MM.1S (cell line): ENCODE results near the gene TERB2.
"Not testable (repeated sequence)": the region's sequence is repeated elsewhere in the genome, so short reads cannot be mapped to it uniquely, and the experiment has no call there.

Source experiments
- DNase-seq: peaks from one replicate; pipeline ENCODE4 v3.0.0-alpha.2; 2015
- H2AFZ ChIP-seq: fragments of 300-600 bp; sonication (generic); 2 replicates; pipeline ENCODE4 v1.6.0; 2016; ENCODE audit warnings: antibody characterized with exemption, low read length
- H3F3A ChIP-seq: fragments of 300-600 bp; sonication (generic); 2 replicates; pipeline ENCODE4 v1.6.1; 2016; ENCODE audit warnings: mild to moderate bottlenecking, antibody characterized with exemption, low read length, moderate library complexity, mixed read lengths; ENCODE audit not compliant: insufficient read depth
- H3K27ac ChIP-seq: fragments of 300-600 bp; sonication (generic); 2 replicates; pipeline ENCODE4 v1.5.1; 2016; ENCODE audit warnings: mild to moderate bottlenecking, low read length
- H3K27me3 ChIP-seq: fragments of 300-600 bp; sonication (generic); replicated peaks from 2 replicates; pipeline ENCODE4 v1.6.0; 2016; ENCODE audit warnings: low read length; ENCODE audit not compliant: insufficient read depth
- H3K36me3 ChIP-seq: fragments of 300-600 bp; sonication (generic); replicated peaks from 2 replicates; pipeline ENCODE4 v1.6.1; 2016; ENCODE audit warnings: mild to moderate bottlenecking, low read length, mixed read lengths; ENCODE audit not compliant: insufficient read depth
- H3K4me1 ChIP-seq: fragments of 300-600 bp; sonication (generic); 2 replicates; pipeline ENCODE4 v1.6.1; 2016; ENCODE audit warnings: low read length, mixed read lengths
- H3K4me2 ChIP-seq: fragments of 300-600 bp; sonication (generic); 2 replicates; pipeline ENCODE4 v1.6.0; 2016; ENCODE audit warnings: low read depth, low read length
- H3K4me3 ChIP-seq: fragments of 300-600 bp; sonication (generic); 2 replicates; pipeline ENCODE4 v1.5.1; 2016; ENCODE audit warnings: low read length, mixed read lengths
- H3K79me2 ChIP-seq: fragments of 300-600 bp; sonication (generic); 2 replicates; pipeline ENCODE4 v1.6.1; 2016; ENCODE audit warnings: mixed run types, low read length, mixed read lengths
- H3K9ac ChIP-seq: fragments of 300-600 bp; sonication (generic); 2 replicates; pipeline ENCODE4 v1.6.1; 2016; ENCODE audit warnings: low read length, mixed read lengths
- H3K9me2 ChIP-seq: fragments of 300-600 bp; sonication (generic); replicated peaks from 2 replicates; pipeline ENCODE4 v1.6.1; 2016; ENCODE audit warnings: mild to moderate bottlenecking, low read length, mixed read lengths; ENCODE audit not compliant: insufficient read depth
- H3K9me3 ChIP-seq: fragments of 300-600 bp; sonication (generic); replicated peaks from 2 replicates; pipeline ENCODE4 v1.6.1; 2016; ENCODE audit warnings: mild to moderate bottlenecking, low read length, mixed read lengths; ENCODE audit not compliant: insufficient read depth
- H4K20me1 ChIP-seq: fragments of 300-600 bp; sonication (generic); 2 replicates; pipeline ENCODE4 v1.6.1; 2016; ENCODE audit warnings: mild to moderate bottlenecking, low read length, moderate library complexity, mixed read lengths; ENCODE audit not compliant: insufficient read depth
- EZH2 ChIP-seq: fragments of 300-600 bp; sonication (generic); optimal IDR thresholded peaks from 2 replicates; pipeline ENCODE3; 2017; ENCODE audit warnings: low read depth, mild to moderate bottlenecking, antibody characterized with exemption, low read length, mixed read lengths
- EZH2phosphoT487 ChIP-seq: fragments of 300-600 bp; sonication (generic); IDR thresholded peaks from 2 replicates; pipeline ENCODE4 v1.6.1; 2018; ENCODE audit warnings: antibody characterized with exemption, low read length
- TF ChIP-seq, protein P1 (sequence below): fragments of 300-600 bp; sonication (generic); IDR thresholded peaks from 2 replicates; pipeline ENCODE4 v1.5.1; 2016; ENCODE audit warnings: antibody characterized with exemption, low read length, mixed read lengths

Gene TERB2

GRCh38 chr15:44971036-44971435, 14.5 kb downstream of the TERB2 start:
- Histone ChIP-seq H3K27me3 (no peaks in the 10 kb centered on the region), H3K27ac (no peak overlapping the region), H3K79me2 (no peaks in the 10 kb centered on the region), H2AFZ (no peak overlapping the region), H3K9me3 (no peaks in the 10 kb centered on the region), H3K4me2 (no peak overlapping the region), H3K36me3 (no peaks in the 10 kb centered on the region), H4K20me1 (no peaks in the 10 kb centered on the region), H3K4me3 (no peak overlapping the region), H3F3A (no peaks in the 10 kb centered on the region), H3K9ac (no peak overlapping the region), H3K4me1 (no peaks in the 10 kb centered on the region), H3K9me2 (no peaks in the 10 kb centered on the region)
- no peak for DNase-seq
- no peak for TF ChIP-seq EZH2phosphoT487
- TF ChIP-seq, protein P1, sequence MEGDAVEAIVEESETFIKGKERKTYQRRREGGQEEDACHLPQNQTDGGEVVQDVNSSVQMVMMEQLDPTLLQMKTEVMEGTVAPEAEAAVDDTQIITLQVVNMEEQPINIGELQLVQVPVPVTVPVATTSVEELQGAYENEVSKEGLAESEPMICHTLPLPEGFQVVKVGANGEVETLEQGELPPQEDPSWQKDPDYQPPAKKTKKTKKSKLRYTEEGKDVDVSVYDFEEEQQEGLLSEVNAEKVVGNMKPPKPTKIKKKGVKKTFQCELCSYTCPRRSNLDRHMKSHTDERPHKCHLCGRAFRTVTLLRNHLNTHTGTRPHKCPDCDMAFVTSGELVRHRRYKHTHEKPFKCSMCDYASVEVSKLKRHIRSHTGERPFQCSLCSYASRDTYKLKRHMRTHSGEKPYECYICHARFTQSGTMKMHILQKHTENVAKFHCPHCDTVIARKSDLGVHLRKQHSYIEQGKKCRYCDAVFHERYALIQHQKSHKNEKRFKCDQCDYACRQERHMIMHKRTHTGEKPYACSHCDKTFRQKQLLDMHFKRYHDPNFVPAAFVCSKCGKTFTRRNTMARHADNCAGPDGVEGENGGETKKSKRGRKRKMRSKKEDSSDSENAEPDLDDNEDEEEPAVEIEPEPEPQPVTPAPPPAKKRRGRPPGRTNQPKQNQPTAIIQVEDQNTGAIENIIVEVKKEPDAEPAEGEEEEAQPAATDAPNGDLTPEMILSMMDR = no peak
- no peak for TF ChIP-seq EZH2

DNA sequence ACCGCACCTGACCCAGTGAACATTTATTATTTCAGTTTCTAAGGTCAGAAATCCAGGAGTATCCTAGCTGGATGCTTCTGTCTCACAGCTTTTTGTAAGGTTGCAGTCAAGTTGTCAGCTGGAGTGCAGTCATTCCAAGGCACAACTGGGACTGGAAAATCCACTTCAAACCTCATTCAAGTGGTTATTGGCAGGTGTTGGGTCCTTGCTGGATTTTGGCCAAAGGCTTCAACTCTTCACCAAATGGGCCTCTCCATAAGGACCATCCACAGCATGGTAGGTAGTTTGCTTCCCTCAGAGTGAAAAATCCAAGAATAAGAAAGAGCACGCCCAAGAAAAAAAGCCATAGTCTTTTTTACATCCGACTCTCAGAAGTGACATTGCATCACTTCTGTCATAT, 19.7 kb downstream of the TERB2 start:
- H3F3A ChIP-seq, H3K27me3 ChIP-seq, H3K4me2 ChIP-seq, H3K9me3 ChIP-seq, DNase-seq, H3K9ac ChIP-seq, H2AFZ ChIP-seq, H3K4me3 ChIP-seq, H3K79me2 ChIP-seq, H4K20me1 ChIP-seq, H3K4me1 ChIP-seq, H3K36me3 ChIP-seq, H3K9me2 ChIP-seq, H3K27ac ChIP-seq: not testable (repeated sequence)

- not testable (repeated sequence) for H3K9ac ChIP-seq, H3K4me1 ChIP-seq, H4K20me1 ChIP-seq, H3K9me2 ChIP-seq, H3K27ac ChIP-seq, H3K79me2 ChIP-seq, DNase-seq, H3K4me3 ChIP-seq, H3K36me3 ChIP-seq, H3K27me3 ChIP-seq, H3K9me3 ChIP-seq, H2AFZ ChIP-seq, H3K4me2 ChIP-seq, H3F3A ChIP-seq
Measured at GRCh38 chr15:44977781-44978180, 21.3 kb downstream of the TERB2 start.

DNA sequence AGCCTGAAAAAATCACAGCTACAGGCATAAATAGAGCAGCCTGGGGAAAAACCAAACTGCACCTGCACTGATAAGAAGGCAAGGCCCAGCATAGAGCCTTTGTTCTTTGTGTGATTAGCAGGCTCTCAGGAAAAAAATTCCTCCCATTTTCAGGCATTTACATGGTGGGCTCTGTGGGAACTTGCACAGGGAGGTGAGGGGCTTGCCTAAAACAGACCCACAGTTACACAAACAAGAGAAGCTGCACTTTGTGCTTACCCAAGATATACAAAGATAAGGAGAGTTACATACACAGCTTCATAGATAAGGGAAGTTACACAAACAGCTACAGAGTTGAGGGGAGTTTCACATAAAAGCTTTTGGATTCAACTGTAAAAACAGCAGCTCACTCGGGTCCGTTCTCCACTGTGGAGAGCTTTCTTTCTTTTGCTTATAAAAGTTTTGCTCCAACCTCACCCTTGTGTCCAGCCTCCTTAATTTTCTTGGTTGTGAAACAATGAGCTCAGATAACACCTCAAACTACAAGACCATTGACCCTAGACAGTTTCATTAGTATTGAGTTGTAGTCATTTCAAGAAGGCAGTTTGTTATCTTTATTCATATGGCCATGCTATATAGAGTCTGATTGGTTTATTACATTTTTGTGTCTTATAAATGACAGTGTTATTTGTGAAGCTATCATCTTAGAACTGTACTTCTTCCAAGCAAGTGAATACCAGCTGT, 23.3 kb downstream of the TERB2 start:
- DNase-seq, H3K36me3 ChIP-seq, H3K27me3 ChIP-seq, H3K79me2 ChIP-seq, H3K4me2 ChIP-seq, H4K20me1 ChIP-seq, H3K9me3 ChIP-seq, H3K27ac ChIP-seq, H3K4me3 ChIP-seq, H3K4me1 ChIP-seq, H2AFZ ChIP-seq, H3F3A ChIP-seq, H3K9me2 ChIP-seq, H3K9ac ChIP-seq: not testable (repeated sequence)

GRCh38 chr15:44984144-44984543, 27.7 kb downstream of the TERB2 start:
- not testable (repeated sequence) for H3K9me3 ChIP-seq, H2AFZ ChIP-seq, DNase-seq, H4K20me1 ChIP-seq, H3K9me2 ChIP-seq, H3K9ac ChIP-seq, H3K36me3 ChIP-seq, H3K27ac ChIP-seq, H3K4me3 ChIP-seq, H3K4me2 ChIP-seq, H3K4me1 ChIP-seq, H3K27me3 ChIP-seq, H3K79me2 ChIP-seq, H3F3A ChIP-seq

- H3K79me2 ChIP-seq, H3K4me1 ChIP-seq, H4K20me1 ChIP-seq, H3K4me2 ChIP-seq, H3K9me2 ChIP-seq, DNase-seq, H3K27me3 ChIP-seq, H3K36me3 ChIP-seq, H2AFZ ChIP-seq, H3K27ac ChIP-seq, H3K4me3 ChIP-seq, H3K9ac ChIP-seq, H3F3A ChIP-seq, H3K9me3 ChIP-seq: not testable (repeated sequence)
Measured at GRCh38 chr15:44986346-44987055, 30.0 kb downstream of the TERB2 start.

DNA sequence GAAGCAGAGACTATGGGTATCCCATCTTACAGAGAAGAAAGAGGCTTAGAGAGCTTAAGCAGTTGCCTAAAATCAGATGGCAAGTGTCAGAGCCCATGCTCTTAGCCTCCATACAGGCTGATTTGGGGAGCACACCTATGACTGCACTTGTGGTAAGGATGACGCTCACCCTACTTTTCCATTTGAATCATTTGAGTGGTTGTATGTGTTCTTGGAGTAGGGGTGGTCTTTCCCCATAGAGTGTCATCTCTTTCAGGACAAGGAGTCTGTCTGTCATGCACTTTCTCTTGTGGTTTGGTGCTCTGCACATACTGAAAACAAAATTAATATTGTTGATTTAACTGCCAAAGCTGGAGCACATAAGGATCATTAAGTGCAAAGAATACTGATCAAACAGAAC, 31.2 kb downstream of the TERB2 start:
- not testable (repeated sequence) for H3F3A ChIP-seq, H3K9me3 ChIP-seq, H3K27me3 ChIP-seq, H3K9ac ChIP-seq, H3K4me3 ChIP-seq, H3K79me2 ChIP-seq, H3K4me1 ChIP-seq, DNase-seq, H4K20me1 ChIP-seq, H3K4me2 ChIP-seq, H3K9me2 ChIP-seq, H3K27ac ChIP-seq, H3K36me3 ChIP-seq, H2AFZ ChIP-seq
